T-helper 1 cell treated with Interleukin-12 subunit alpha and Interleukin-12 subunit beta and Interleukin-4 antibody, amounts not matched to agents 30 μg/mL and 1 μg/mL, for 36 hours (primary cell): ENCODE measurements around the gene FSTL5.

Source experiments
- H3K27ac Mint-ChIP-seq: one replicate; pipeline ENCODE4 v1.8.0; 2021; ENCODE audit warnings: mild to moderate bottlenecking, mixed read lengths
- H3K27me3 Mint-ChIP-seq: one replicate; pipeline ENCODE4 v1.8.0; 2021; ENCODE audit warnings: low read depth, mixed read lengths
- H3K36me3 Mint-ChIP-seq: one replicate; pipeline ENCODE4 v1.8.0; 2021; ENCODE audit warnings: low read depth, mixed read lengths
- H3K4me1 Mint-ChIP-seq: one replicate; pipeline ENCODE4 v1.8.0; 2021; ENCODE audit warnings: low read depth, mixed read lengths
- H3K4me3 Mint-ChIP-seq: one replicate; pipeline ENCODE4 v1.8.0; 2021; ENCODE audit warnings: mild to moderate bottlenecking, moderate library complexity, mixed read lengths
- H3K9me3 Mint-ChIP-seq: one replicate; pipeline ENCODE4 v1.8.0; 2021; ENCODE audit warnings: mixed read lengths

Gene FSTL5

GRCh38 chr4:161893566-161893965 is 270.2 kb downstream of the FSTL5 start:
- H3K27me3 Mint-ChIP-seq, result no peaks in the 10 kb centered on the region
- no peak overlapping the region for H3K27ac Mint-ChIP-seq
- no peaks in the 10 kb centered on the region for H3K9me3 Mint-ChIP-seq
- no peaks in the 10 kb centered on the region for H3K4me1 Mint-ChIP-seq
- H3K4me3 Mint-ChIP-seq, result no peak overlapping the region
- H3K36me3 Mint-ChIP-seq, result no peaks in the 10 kb centered on the region

GRCh38 chr4:161892951-161893350 is 270.8 kb downstream of the FSTL5 start:
- Mint-ChIP-seq H3K4me3 (no peak overlapping the region), H3K9me3 (no peaks in the 10 kb centered on the region), H3K36me3 (no peaks in the 10 kb centered on the region), H3K27ac (no peak overlapping the region), H3K4me1 (no peaks in the 10 kb centered on the region), H3K27me3 (no peaks in the 10 kb centered on the region)

GRCh38 chr4:161883157-161883556 is 280.6 kb downstream of the FSTL5 start:
- no peak overlapping the region for H3K27ac Mint-ChIP-seq
- no peaks in the 10 kb centered on the region for H3K4me1 Mint-ChIP-seq
- H3K4me3 Mint-ChIP-seq, result no peak overlapping the region
- no peaks in the 10 kb centered on the region for H3K9me3 Mint-ChIP-seq
- H3K27me3 Mint-ChIP-seq, result no peaks in the 10 kb centered on the region
- H3K36me3 Mint-ChIP-seq, result no peaks in the 10 kb centered on the region

GRCh38 chr4:161881370-161881769 is 282.4 kb downstream of the FSTL5 start:
- no peaks in the 10 kb centered on the region for H3K4me1 Mint-ChIP-seq

GRCh38 chr4:161869511-161869910 is 294.3 kb downstream of the FSTL5 start:
- no peaks in the 10 kb centered on the region for H3K27me3 Mint-ChIP-seq
- no peak overlapping the region for H3K4me3 Mint-ChIP-seq
- no peak overlapping the region for H3K27ac Mint-ChIP-seq
- no peaks in the 10 kb centered on the region for H3K4me1 Mint-ChIP-seq
- H3K9me3 Mint-ChIP-seq, result no peaks in the 10 kb centered on the region
- no peaks in the 10 kb centered on the region for H3K36me3 Mint-ChIP-seq

More at GRCh38 chr4:161881370-161881769, 282.4 kb downstream of the FSTL5 start:
- H3K9me3 Mint-ChIP-seq, result no peaks in the 10 kb centered on the region
- no peak overlapping the region for H3K4me3 Mint-ChIP-seq
- no peak overlapping the region for H3K27ac Mint-ChIP-seq
- H3K36me3 Mint-ChIP-seq, result no peaks in the 10 kb centered on the region
- H3K27me3 Mint-ChIP-seq, result no peaks in the 10 kb centered on the region

GRCh38 chr4:161856711-161857326 is 307.0 kb downstream of the FSTL5 start:
- Mint-ChIP-seq H3K27ac (no peak overlapping the region), H3K4me1 (no peaks in the 10 kb centered on the region), H3K36me3 (no peaks in the 10 kb centered on the region)

GRCh38 chr4:161850631-161851030 is 313.2 kb downstream of the FSTL5 start:
- Mint-ChIP-seq H3K4me3 (no peak overlapping the region), H3K27ac (no peak overlapping the region), H3K4me1 (no peaks in the 10 kb centered on the region), H3K9me3 (peaks cover 9% of the 10 kb centered on the region), H3K36me3 (no peaks in the 10 kb centered on the region), H3K27me3 (no peaks in the 10 kb centered on the region)

More at GRCh38 chr4:161856711-161857326, 307.0 kb downstream of the FSTL5 start:
- Mint-ChIP-seq H3K4me3 (no peak overlapping the region), H3K9me3 (no peaks in the 10 kb centered on the region), H3K27me3 (no peaks in the 10 kb centered on the region)

- no peaks in the 10 kb centered on the region for H3K36me3 Mint-ChIP-seq
- no peak overlapping the region for H3K27ac Mint-ChIP-seq
- no peak overlapping the region for H3K4me3 Mint-ChIP-seq
- H3K4me1 Mint-ChIP-seq, result no peaks in the 10 kb centered on the region
- peaks cover 4% of the 10 kb centered on the region for H3K9me3 Mint-ChIP-seq
- no peaks in the 10 kb centered on the region for H3K27me3 Mint-ChIP-seq
Measured at GRCh38 chr4:161841759-161842158, 322.0 kb downstream of the FSTL5 start.

- H3K27ac Mint-ChIP-seq, result no peak overlapping the region
- no peaks in the 10 kb centered on the region for H3K27me3 Mint-ChIP-seq
- H3K4me3 Mint-ChIP-seq, result no peak overlapping the region
- H3K9me3 Mint-ChIP-seq, result no peaks in the 10 kb centered on the region
- H3K4me1 Mint-ChIP-seq, result no peaks in the 10 kb centered on the region
- H3K36me3 Mint-ChIP-seq, result no peaks in the 10 kb centered on the region
Measured at GRCh38 chr4:161829591-161829990, 334.2 kb downstream of the FSTL5 start.

- Mint-ChIP-seq H3K27me3 (no peaks in the 10 kb centered on the region), H3K9me3 (no peaks in the 10 kb centered on the region), H3K4me1 (no peaks in the 10 kb centered on the region), H3K27ac (no peak overlapping the region), H3K4me3 (no peak overlapping the region), H3K36me3 (no peaks in the 10 kb centered on the region)
Measured at GRCh38 chr4:161828061-161828460, 335.7 kb downstream of the FSTL5 start.

GRCh38 chr4:161827013-161827412 is 336.8 kb downstream of the FSTL5 start:
- H3K36me3 Mint-ChIP-seq, result no peaks in the 10 kb centered on the region
- no peaks in the 10 kb centered on the region for H3K9me3 Mint-ChIP-seq
- H3K4me3 Mint-ChIP-seq, result no peak overlapping the region
- no peak overlapping the region for H3K27ac Mint-ChIP-seq
- no peaks in the 10 kb centered on the region for H3K4me1 Mint-ChIP-seq
- no peaks in the 10 kb centered on the region for H3K27me3 Mint-ChIP-seq

- no peaks in the 10 kb centered on the region for H3K4me1 Mint-ChIP-seq
- H3K27me3 Mint-ChIP-seq, result no peaks in the 10 kb centered on the region
- no peaks in the 10 kb centered on the region for H3K36me3 Mint-ChIP-seq
- H3K27ac Mint-ChIP-seq, result no peak overlapping the region
- H3K4me3 Mint-ChIP-seq, result no peak overlapping the region
- H3K9me3 Mint-ChIP-seq, result no peaks in the 10 kb centered on the region
Measured at GRCh38 chr4:161823450-161823849, 340.4 kb downstream of the FSTL5 start.

GRCh38 chr4:161822174-161822573 is 341.6 kb downstream of the FSTL5 start:
- Mint-ChIP-seq H3K4me1 (no peaks in the 10 kb centered on the region), H3K27me3 (no peaks in the 10 kb centered on the region), H3K36me3 (no peaks in the 10 kb centered on the region), H3K27ac (no peak overlapping the region), H3K4me3 (no peak overlapping the region), H3K9me3 (no peaks in the 10 kb centered on the region)

GRCh38 chr4:161817914-161818313 is 345.9 kb downstream of the FSTL5 start:
- Mint-ChIP-seq H3K36me3 (no peaks in the 10 kb centered on the region), H3K4me3 (no peak overlapping the region), H3K27ac (no peak overlapping the region), H3K4me1 (no peaks in the 10 kb centered on the region), H3K9me3 (no peaks in the 10 kb centered on the region), H3K27me3 (no peaks in the 10 kb centered on the region)

GRCh38 chr4:161816958-161817357 is 346.8 kb downstream of the FSTL5 start:
- Mint-ChIP-seq H3K9me3 (no peaks in the 10 kb centered on the region), H3K4me1 (no peaks in the 10 kb centered on the region), H3K4me3 (no peak overlapping the region), H3K27ac (no peak overlapping the region), H3K27me3 (no peaks in the 10 kb centered on the region), H3K36me3 (no peaks in the 10 kb centered on the region)

GRCh38 chr4:161815841-161816240 is 348.0 kb downstream of the FSTL5 start:
- Mint-ChIP-seq H3K27ac (no peak overlapping the region), H3K36me3 (no peaks in the 10 kb centered on the region), H3K9me3 (no peaks in the 10 kb centered on the region), H3K4me1 (no peaks in the 10 kb centered on the region), H3K4me3 (no peak overlapping the region), H3K27me3 (no peaks in the 10 kb centered on the region)
